BLaER1 (cell line): ENCODE measurements around the gene APBA2.
"Not testable (repeated sequence)": the region's sequence is repeated elsewhere in the genome, so short reads cannot be mapped to it uniquely, and the experiment has no call there.

Source experiments
- H3K27ac ChIP-seq: shearing (Covaris generic); formaldehyde crosslinking; 2 replicates; pipeline ENCODE4 v1.8.1; 2022
- H3K27me3 ChIP-seq: shearing (Covaris generic); formaldehyde crosslinking; 2 replicates; pipeline ENCODE4 v1.8.1; 2022
- H3K36me3 ChIP-seq: shearing (Covaris generic); formaldehyde crosslinking; 2 replicates; pipeline ENCODE4 v1.8.1; 2022
- H3K4me1 ChIP-seq: shearing (Covaris generic); formaldehyde crosslinking; 2 replicates; pipeline ENCODE4 v1.8.1; 2022
- H3K4me2 ChIP-seq: shearing (Covaris generic); formaldehyde crosslinking; 2 replicates; pipeline ENCODE4 v1.8.1; 2022
- H3K4me3 ChIP-seq: shearing (Covaris generic); formaldehyde crosslinking; 2 replicates; pipeline ENCODE4 v1.8.1; 2022
- H3K9ac ChIP-seq: shearing (Covaris generic); formaldehyde crosslinking; 2 replicates; pipeline ENCODE4 v1.8.1; 2022
- H3K9me3 ChIP-seq: shearing (Covaris generic); formaldehyde crosslinking; 2 replicates; pipeline ENCODE4 v1.8.1; 2022
- H4K20me1 ChIP-seq: shearing (Covaris generic); formaldehyde crosslinking; 2 replicates; pipeline ENCODE4 v1.8.1; 2022
- Cebpa-rat ChIP-seq: shearing (Covaris generic); IDR thresholded peaks from 2 replicates; pipeline ENCODE4 v1.8.1; 2022

The APBA2 gene

DNA sequence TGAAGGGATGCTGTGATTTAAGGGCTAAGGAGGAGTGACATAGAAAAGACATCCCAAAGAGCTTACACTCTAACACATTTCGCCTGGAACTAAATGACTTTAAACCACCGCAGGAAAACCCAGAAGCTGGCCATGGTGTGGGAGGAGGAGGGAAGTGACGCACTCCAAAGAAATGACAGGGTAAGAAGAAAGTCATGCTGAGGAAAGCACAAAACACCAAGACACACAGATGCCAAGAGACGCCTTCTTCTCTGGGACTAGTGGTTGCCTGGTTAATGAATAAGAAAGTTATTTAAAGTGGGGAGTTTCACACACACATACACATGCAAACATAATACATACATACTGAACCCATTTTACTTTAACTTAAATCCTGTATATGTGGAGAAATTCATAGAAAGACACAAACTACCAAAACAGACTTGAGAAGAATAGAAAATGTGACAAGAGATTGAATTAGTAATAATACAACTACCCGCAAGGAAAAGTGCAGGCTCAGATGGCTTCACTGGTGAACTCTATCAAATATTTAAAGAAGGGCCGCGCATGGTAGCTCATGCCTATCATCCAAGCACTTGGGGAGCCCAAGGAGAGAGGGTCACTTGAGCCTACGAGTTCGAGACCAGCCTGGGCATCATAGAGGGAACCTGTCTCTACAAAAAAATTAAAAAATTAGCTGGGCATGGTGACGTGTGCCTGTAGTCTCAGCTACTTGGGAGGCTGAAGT lies 258.3 kb downstream of the APBA2 start:
- H3K27me3 ChIP-seq, result no peaks in the 10 kb centered on the region
- H3K9ac ChIP-seq, result no peak overlapping the region
- no peak for TF ChIP-seq Cebpa-rat
- H3K4me2 ChIP-seq, result no peak overlapping the region
- no peaks in the 10 kb centered on the region for H3K36me3 ChIP-seq
- no peaks in the 10 kb centered on the region for H4K20me1 ChIP-seq
- H3K27ac ChIP-seq, result no peak overlapping the region
- no peak overlapping the region for H3K4me3 ChIP-seq
- H3K9me3 ChIP-seq, result no peaks in the 10 kb centered on the region
- H3K4me1 ChIP-seq, result peaks cover 12% of the 10 kb centered on the region

DNA sequence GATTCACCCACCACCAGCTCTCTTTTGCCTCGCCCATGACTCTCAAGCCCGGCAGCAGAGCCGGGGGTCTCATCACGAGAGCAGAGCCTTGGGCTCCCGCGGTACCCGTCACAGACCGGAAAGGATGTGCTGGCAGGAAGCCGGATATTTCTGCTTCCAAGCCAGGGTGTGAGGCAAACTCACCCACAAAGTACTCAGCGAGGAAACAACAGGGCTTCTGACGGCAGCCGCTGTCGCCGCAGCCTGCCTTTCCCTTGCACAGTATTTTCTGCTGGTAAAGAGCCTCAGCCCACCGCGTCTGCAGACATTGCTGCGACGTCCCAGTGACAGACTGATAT lies 263.9 kb downstream of the APBA2 start:
- Histone ChIP-seq H3K36me3 (no peaks in the 10 kb centered on the region), H3K9me3 (peaks cover 8% of the 10 kb centered on the region; the same call in 1 of the 2 replicates), H3K27ac (no peak overlapping the region), H3K27me3 (no peaks in the 10 kb centered on the region), H3K4me3 (no peak overlapping the region), H3K9ac (no peak overlapping the region), H3K4me2 (no peak overlapping the region), H3K4me1 (no peaks in the 10 kb centered on the region), H4K20me1 (no peaks in the 10 kb centered on the region)
- no peak for TF ChIP-seq Cebpa-rat

DNA sequence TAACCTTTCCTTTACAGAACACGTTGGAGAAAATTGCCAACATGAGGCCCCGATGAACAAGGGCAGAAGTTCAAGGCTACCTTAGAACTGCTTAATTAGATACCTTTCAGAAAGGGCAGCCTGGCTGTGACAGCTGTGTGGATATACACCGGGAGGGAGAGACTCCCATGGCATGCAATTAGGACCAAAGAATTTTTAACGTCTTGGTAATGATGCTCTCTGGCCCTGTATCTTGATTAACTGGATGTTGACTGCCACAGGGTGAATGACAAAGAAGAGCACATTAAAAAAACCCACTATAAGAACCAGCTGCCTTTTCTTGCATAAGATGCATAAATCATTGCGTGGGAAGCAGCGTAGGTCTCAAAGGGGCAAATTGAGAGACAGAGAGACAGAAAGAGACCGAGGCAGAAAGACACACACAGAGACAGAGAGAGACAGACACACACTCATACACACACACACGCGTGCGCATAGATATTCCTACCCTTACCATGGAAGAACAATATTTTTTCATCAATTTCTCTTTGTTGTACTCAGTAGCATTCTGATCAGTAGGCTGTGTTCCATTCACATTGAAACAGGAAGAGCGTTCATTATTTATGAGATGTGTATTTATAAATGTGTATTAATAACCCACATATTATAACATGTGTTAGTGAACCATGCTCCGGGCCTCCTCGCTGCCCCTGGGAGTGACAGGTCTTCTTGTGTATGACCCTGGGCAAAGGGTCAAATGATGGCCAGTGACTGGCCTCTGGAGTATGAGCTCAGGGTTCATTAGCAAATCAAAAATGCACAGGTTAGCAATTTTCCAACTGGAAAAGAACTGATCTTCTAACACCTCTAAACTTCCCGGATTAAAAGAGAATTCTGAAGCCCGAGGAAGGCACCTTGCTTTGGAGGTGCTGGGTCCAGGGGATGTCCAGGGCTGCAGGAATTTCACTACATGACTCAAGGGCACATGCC lies 265.0 kb downstream of the APBA2 start:
- H4K20me1 ChIP-seq, result no peaks in the 10 kb centered on the region
- H3K4me2 ChIP-seq, result no peak overlapping the region
- H3K9ac ChIP-seq, result no peak overlapping the region
- H3K4me1 ChIP-seq, result no peaks in the 10 kb centered on the region
- TF ChIP-seq Cebpa-rat, result no peak
- H3K4me3 ChIP-seq, result no peak overlapping the region
- no peaks in the 10 kb centered on the region for H3K36me3 ChIP-seq
- H3K27me3 ChIP-seq, result no peaks in the 10 kb centered on the region
- no peak overlapping the region for H3K27ac ChIP-seq
- peaks cover 8% of the 10 kb centered on the region; the same call in 1 of the 2 replicates for H3K9me3 ChIP-seq

GRCh38 chr15:29151484-29151857 lies 265.7 kb downstream of the APBA2 start:
- H3K4me1 ChIP-seq, result no peaks in the 10 kb centered on the region
- H3K27me3 ChIP-seq, result no peaks in the 10 kb centered on the region
- TF ChIP-seq Cebpa-rat, result no peak
- no peaks in the 10 kb centered on the region for H3K36me3 ChIP-seq
- peaks cover 8% of the 10 kb centered on the region; the same call in 1 of the 2 replicates for H3K9me3 ChIP-seq
- H3K4me2 ChIP-seq, result no peak overlapping the region
- H4K20me1 ChIP-seq, result no peaks in the 10 kb centered on the region
- no peak overlapping the region for H3K27ac ChIP-seq
- H3K4me3 ChIP-seq, result no peak overlapping the region
- H3K9ac ChIP-seq, result no peak overlapping the region

GRCh38 chr15:29156521-29156920 lies 270.7 kb downstream of the APBA2 start:
- Histone ChIP-seq H4K20me1 (no peaks in the 10 kb centered on the region), H3K9me3 (peaks cover 30% of the 10 kb centered on the region), H3K4me2 (no peak overlapping the region), H3K27me3 (no peaks in the 10 kb centered on the region), H3K4me1 (peaks cover 6% of the 10 kb centered on the region; the same call in 1 of the 2 replicates), H3K4me3 (no peak overlapping the region), H3K9ac (no peak overlapping the region), H3K36me3 (no peaks in the 10 kb centered on the region), H3K27ac (no peak overlapping the region)
- no peak for TF ChIP-seq Cebpa-rat

GRCh38 chr15:29159771-29160455 lies 274.1 kb downstream of the APBA2 start:
- Histone ChIP-seq H3K9ac (no peak overlapping the region), H3K4me3 (no peak overlapping the region), H3K27ac (no peak overlapping the region), H3K4me1 (peaks cover 6% of the 10 kb centered on the region; the same call in 1 of the 2 replicates), H3K27me3 (no peaks in the 10 kb centered on the region), H3K4me2 (no peak overlapping the region), H3K9me3 (peaks cover 36% of the 10 kb centered on the region), H3K36me3 (no peaks in the 10 kb centered on the region), H4K20me1 (no peaks in the 10 kb centered on the region)
- TF ChIP-seq Cebpa-rat, result no peak

DNA sequence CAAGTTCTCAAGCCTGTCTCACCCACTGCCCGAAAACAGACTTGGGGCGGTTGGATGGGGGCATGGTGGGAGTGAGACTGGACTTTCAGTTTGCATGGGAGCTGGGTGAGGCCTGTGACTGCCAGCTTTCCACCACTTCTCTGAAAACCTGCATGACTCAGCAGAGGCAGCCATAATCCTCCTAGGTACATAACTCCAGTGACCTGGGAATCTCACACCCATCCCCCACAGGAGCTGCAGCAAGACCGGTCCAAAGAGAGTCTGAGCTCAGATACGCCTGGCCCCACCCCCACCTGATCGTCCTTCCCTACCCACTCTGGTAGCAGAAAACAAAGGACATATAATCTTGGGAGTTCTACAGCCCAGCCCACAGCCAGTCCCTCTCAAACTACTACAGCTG lies 276.6 kb downstream of the APBA2 start:
- no peak overlapping the region for H3K9ac ChIP-seq
- H3K27me3 ChIP-seq, result no peaks in the 10 kb centered on the region
- H3K36me3 ChIP-seq, result no peaks in the 10 kb centered on the region
- H3K4me3 ChIP-seq, result no peak overlapping the region
- no peak for TF ChIP-seq Cebpa-rat
- no peak overlapping the region for H3K27ac ChIP-seq
- no peak overlapping the region for H3K4me2 ChIP-seq
- H3K9me3 ChIP-seq, result peaks cover 36% of the 10 kb centered on the region
- peaks cover 6% of the 10 kb centered on the region; the same call in 1 of the 2 replicates for H3K4me1 ChIP-seq
- no peaks in the 10 kb centered on the region for H4K20me1 ChIP-seq

GRCh38 chr15:29167122-29167521 lies 281.3 kb downstream of the APBA2 start:
- not testable (repeated sequence) for H3K9ac ChIP-seq, H3K36me3 ChIP-seq, H3K27ac ChIP-seq, H4K20me1 ChIP-seq, H3K9me3 ChIP-seq, H3K4me2 ChIP-seq, H3K4me3 ChIP-seq, H3K27me3 ChIP-seq, H3K4me1 ChIP-seq
